DMS79 (cell line): ENCODE measurements around the gene LRIG2.
"Not testable (repeated sequence)": the region's sequence is repeated elsewhere in the genome, so short reads cannot be mapped to it uniquely, and the experiment has no call there.

Source experiments
- DNase-seq: peaks from one replicate; lab custom pipeline; 2025; lab: John Stamatoyannopoulos, UW

Gene LRIG2

GRCh38 chr1:113063456-113063855 is 9.5 kb upstream of the LRIG2 start:
- not testable (repeated sequence) for DNase-seq

DNA sequence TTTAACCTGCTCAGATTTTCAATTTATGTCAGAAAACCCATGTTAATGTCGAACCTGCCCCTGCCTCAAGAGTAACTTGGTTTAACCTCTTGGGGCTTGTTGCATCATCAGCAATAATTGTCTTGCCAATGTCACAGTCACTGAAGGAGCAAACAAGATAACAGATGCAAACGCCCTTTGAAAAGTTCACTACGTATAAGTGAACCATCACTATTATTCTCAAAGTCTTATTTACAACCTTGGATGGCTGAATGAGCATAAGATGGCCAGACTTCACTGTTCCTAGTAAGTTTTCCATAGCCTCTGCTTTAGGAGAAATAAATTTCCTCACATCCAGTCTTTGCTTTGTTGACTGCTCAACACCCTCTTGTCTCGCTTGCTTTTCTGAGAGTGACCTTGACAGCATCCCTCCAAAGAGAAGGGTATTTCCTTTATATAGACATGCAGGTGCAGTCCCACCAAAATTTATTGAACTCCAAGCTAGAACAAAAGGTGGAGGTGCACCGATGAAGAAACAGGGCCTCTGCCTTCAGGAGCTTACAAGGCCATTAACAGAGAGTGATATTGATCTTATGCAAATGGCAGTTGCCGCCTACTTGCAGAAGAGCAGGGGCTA is 749 bp upstream of the LRIG2 start:
- DNase-seq = peak; percentile 20

DNA sequence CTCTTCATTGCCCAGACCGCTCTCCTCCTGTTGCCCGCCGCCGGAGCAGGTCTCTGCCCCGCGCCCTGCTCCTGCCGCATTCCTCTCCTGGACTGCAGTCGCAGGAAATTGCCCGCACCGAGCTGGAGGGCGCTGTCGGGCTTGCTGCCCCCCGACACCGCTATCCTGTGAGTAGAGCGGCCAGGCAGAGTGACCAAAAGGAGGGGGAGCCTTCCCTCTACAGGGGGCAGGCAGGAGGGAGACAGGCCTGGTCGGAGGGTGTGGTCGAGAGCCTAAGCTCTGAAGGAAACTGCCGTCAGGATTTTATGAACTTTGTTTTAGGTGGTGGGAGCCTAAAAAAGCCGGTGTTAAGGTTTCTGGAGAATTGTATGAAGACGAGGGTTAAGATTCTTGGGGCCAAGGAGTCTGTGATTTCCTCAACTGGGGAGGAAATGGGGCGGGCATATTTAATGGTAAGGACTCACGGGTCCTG is 517 bp downstream of the LRIG2 start:
- DNase-seq = no peak

DNA sequence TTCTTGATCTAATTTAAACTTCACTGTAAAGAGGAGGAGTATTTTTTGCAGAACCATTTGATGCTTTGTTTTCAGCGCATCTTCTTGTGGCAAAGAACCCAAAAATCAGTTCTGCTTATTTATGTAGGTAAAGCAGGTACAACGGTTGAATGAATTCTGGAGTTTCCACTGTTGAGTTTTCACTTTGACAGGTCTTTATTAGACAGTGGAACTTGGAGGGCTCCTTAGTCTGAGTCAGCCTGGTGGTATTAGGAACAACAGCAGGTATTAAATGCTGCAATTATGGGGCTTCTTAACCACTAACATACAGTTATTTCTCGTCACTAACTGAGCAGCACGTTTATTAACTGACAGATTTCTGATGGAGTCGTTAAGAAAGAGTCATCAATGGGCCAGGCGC is 1.2 kb downstream of the LRIG2 start:
- no peak for DNase-seq

GRCh38 chr1:113077978-113078377 is 5.0 kb downstream of the LRIG2 start:
- DNase-seq = not testable (repeated sequence)

DNA sequence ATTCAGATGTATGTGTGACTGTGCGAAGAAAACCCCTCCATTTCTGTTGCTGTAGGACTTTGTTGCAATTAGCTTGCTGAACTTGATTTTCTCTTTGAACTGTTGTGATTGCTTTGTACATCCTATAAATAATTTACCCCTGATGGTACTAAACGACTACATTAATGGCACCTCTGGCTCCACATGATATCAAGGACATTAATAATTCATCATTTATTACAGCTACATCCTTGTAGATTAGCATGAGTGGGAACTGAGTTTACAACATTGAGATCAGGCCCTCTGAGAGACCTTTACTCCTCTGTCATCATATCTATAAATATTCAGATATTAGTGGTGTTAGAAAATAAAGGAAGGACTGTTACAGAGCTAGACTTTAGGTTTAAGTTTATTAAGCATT is 13.5 kb downstream of the LRIG2 start:
- DNase-seq = no peak

GRCh38 chr1:113088972-113089371 is 16.0 kb downstream of the LRIG2 start:
- no peak for DNase-seq

DNA sequence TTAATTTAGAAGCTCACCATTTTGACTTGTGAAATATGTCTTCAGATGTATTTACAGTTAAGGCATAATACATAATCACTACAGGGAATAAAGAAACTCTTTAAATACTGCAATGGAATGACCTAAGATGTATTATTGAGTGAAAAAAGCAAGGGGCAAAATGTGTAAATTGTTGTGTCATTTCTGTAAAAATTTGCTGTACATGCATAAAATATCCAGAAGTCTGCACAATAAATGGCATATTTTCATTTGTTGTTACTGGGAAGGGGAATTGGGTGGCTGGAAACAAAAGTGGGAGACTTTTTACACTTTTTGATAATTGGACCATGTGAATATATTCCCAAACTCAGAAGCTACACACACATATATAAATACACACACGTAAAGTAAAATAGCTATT is 17.1 kb downstream of the LRIG2 start:
- DNase-seq = no peak

DNA sequence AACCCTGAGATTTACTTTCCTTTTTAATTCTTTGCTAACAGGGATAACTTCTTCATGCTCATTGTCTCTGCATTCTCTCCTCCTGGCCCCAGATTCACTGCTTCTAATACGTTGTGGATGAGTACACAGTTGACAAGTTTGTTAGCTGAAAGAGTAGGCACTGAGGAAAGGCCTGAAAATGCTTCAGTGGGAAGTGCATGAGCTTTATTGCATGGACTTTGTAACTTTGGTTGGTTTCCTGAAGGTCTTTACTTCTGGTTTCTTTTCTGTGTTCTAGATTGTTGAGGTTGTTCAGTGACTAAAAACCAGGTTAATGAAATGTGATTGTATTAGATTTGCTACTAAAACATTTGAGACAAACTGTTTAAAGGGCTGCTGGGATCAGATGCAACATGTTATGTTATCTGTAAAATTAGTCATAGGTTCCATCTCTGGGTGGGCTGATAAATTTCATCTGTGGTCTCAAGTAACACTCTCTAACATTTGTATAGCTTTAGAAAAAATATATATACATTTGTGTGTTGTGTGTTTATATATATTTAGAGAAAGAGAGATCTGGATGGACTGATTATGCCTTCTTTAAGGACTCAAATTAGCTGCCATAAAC is 19.1 kb downstream of the LRIG2 start:
- no peak for DNase-seq

- DNase-seq = no peak
These were observed 21.5 kb downstream of the LRIG2 start for GRCh38 chr1:113094506-113094905.

DNA sequence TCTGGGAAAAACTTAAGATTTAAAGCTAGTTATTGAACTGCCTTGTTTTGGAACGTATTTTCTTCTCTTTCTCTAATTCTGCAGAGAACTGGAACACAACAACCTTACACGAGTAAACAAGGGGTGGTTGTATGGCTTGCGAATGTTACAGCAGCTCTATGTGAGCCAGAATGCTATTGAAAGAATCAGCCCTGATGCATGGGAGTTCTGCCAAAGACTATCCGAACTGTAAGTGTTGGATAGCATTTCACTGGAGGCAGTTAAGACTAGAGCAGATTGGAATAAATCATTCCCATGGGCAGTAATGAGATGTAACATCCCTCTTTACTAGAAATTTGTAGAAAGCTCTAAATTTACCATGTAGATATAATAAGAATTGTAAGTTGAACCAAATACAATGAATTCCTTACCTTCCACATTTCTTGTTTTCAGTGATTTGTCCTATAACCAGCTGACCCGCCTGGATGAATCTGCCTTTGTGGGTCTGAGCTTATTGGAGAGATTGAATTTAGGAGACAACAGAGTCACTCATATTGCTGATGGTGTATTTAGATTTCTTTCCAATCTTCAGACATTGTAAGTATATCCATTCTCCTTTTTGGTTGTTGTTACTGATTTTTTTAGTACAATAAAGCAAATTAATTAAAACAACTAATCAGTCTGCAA is 22.9 kb downstream of the LRIG2 start:
- DNase-seq = no peak

DNA sequence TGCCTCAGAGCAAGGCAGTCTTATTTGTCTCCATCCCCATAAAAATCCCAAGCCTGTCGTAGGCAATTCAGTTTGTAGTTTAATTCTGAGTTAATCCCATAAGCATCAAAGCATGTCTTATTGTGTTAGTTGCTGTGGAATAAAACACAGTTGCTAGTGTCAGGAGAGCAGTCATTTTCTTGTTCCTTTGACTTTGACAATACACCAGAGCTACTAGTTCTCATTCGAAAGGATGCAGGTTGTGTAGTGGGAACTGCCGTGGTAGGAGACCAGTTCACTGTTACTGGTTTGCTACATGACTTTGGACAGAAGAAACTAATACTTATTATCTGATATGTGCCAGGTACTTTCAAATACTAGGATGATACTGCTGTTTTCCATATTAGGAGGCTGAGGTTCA is 23.5 kb downstream of the LRIG2 start:
- no peak for DNase-seq

DNA sequence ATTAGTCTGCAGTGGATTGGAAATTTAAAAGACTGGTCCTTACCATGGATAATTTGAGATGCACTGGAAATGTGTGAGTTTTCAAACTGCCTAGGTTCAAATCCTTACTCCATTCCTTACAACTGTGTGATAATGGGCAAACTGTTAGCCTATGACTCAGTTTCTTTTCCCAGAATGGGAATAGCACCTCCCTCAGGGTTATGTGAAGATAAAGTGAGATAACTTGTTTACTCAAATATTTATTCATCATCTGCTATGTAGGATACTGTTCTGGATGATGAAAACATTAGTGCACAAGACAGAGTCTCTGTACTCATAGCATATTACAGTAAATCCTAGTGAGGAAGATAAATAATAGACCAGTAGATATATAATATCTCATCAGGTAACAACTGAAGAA is 28.6 kb downstream of the LRIG2 start:
- no peak for DNase-seq

GRCh38 chr1:113103048-113103447 is 30.1 kb downstream of the LRIG2 start:
- DNase-seq = no peak

- DNase-seq = no peak
These were observed 31.0 kb downstream of the LRIG2 start for GRCh38 chr1:113103977-113104376.

DNA sequence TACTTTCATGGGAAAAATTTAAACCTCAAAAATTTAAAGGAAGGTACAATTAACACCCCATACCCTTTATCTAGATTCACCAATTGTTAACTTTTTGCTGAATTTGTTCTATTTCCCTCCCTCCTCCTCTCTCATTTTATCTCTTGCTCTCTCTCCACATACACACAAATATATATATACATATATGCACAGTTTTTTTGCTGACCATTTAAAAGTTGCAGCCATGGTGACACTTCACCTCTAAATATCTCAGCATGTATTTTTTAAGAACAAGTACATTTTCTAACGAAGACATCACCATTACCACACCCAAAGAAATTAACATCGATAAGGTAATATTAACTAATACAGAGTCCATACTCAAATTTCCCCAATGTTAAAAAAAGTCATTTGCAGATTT is 33.9 kb downstream of the LRIG2 start:
- DNase-seq = no peak

- DNase-seq = no peak
These were observed 37.0 kb downstream of the LRIG2 start for GRCh38 chr1:113109908-113110554.

DNA sequence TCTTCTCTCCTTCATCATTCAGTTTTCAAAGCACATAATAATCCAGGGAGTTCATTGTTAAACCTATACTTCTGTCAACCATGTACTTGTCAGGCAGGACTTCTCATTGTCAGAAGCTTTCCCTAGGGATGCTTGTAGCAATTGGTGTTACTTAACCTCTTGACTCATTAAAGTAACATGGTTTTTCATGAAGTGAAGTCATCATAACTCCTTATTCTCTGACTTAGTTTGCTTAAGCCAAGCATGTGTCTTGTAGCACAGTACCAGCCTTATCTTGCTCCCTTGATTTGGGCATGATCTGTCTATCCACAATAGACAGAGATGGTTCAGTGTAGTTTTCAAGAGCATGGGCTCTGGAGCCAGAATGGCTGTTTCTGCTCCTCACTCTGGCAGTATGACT is 45.3 kb downstream of the LRIG2 start:
- DNase-seq = no peak

GRCh38 chr1:113123737-113124136 is 50.7 kb downstream of the LRIG2 start:
- DNase-seq = no peak

- DNase-seq = no peak
These were observed 51.4 kb downstream of the LRIG2 start for GRCh38 chr1:113124366-113124765.

DNA sequence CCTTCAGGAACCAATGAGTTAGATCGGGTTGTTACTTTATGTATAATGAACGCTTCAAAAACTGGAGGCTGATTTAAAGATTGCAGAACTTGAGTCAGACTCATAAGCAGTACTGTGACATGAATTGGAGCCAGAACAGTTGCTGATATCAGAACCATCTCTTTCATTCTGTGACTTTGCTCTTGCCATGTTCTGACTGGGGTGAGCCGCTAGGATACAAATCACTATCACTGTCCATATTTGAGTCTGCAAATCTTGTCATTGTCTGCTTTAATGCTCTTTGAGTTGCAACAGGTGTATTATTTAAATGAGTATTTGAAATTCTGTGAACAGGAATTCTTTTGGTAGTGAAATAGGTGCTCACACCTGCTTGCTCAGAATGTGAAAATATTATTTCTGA is 52.5 kb downstream of the LRIG2 start:
- DNase-seq = no peak

GRCh38 chr1:113126207-113126606 is 53.2 kb downstream of the LRIG2 start:
- DNase-seq = no peak

GRCh38 chr1:113128116-113128515 is 55.1 kb downstream of the LRIG2 start:
- no peak for DNase-seq
